ENCODE measurements around the gene MYOCOS. TPM values are rescaled to one million over a fixed set of nuclear protein-coding genes. Genes with fewer than 3 reads are reported as not detected.
"Not testable (repeated sequence)": the region's sequence is repeated elsewhere in the genome, so short reads cannot be mapped to it uniquely, and the experiment has no call there.

MYOCOS gene
- total RNA-seq, 1 donor from 2014 or later = not detected

DNA sequence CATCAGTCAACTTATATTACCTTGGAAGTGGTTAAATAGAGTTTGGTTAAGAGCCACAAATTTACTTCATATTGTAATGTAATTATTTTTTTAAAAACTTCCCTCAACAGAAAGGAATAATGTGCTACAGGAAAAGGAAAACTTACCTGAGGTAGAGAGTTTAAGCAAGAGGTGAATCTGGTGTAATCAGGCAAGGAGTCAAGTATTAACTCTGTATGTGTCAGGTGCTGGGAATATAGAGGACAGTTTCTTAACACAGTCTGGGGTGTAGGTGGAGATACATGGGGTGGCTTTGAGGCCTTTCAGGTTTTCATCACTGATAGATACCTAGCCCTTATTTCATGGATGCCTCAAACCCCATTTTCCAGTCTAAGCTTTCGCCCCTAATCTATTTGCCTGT, 25.9 kb upstream of the MYOCOS start:
- no peaks in the 10 kb centered on the region for H3K9me3 ChIP-seq (replicated peaks)
- no peaks in the 10 kb centered on the region for H3K27me3 ChIP-seq (ENCODE audit: low read depth)
- peaks cover 31% of the 10 kb centered on the region for H3K36me3 ChIP-seq
- H3K4me3 ChIP-seq = no peak overlapping the region
- intact Hi-C loops (cut with micrococcal nuclease) = no loop called here
- no peak for DNase-seq
- H3K4me1 ChIP-seq = no peaks in the 10 kb centered on the region
- H3K27ac ChIP-seq (replicated peaks) = no peak overlapping the region
- TF ChIP-seq, protein P1, sequence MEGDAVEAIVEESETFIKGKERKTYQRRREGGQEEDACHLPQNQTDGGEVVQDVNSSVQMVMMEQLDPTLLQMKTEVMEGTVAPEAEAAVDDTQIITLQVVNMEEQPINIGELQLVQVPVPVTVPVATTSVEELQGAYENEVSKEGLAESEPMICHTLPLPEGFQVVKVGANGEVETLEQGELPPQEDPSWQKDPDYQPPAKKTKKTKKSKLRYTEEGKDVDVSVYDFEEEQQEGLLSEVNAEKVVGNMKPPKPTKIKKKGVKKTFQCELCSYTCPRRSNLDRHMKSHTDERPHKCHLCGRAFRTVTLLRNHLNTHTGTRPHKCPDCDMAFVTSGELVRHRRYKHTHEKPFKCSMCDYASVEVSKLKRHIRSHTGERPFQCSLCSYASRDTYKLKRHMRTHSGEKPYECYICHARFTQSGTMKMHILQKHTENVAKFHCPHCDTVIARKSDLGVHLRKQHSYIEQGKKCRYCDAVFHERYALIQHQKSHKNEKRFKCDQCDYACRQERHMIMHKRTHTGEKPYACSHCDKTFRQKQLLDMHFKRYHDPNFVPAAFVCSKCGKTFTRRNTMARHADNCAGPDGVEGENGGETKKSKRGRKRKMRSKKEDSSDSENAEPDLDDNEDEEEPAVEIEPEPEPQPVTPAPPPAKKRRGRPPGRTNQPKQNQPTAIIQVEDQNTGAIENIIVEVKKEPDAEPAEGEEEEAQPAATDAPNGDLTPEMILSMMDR (IDR thresholded peaks at IDR 0.05; ENCODE audit: borderline replicate concordance) = no peak

GRCh38 chr1:171596705-171597104, 25.3 kb upstream of the MYOCOS start:
- TF ChIP-seq, protein P1 (IDR thresholded peaks at IDR 0.05; ENCODE audit: borderline replicate concordance) = no peak
- intact Hi-C loops (cut with micrococcal nuclease) = no loop called here
- Histone ChIP-seq H3K4me3 (no peak overlapping the region), H3K36me3 (peaks cover 25% of the 10 kb centered on the region), H3K9me3 (replicated peaks) (no peaks in the 10 kb centered on the region), H3K27me3 (ENCODE audit: low read depth) (no peaks in the 10 kb centered on the region), H3K27ac (replicated peaks) (no peak overlapping the region), H3K4me1 (no peaks in the 10 kb centered on the region)
- DNase-seq = no peak

DNA sequence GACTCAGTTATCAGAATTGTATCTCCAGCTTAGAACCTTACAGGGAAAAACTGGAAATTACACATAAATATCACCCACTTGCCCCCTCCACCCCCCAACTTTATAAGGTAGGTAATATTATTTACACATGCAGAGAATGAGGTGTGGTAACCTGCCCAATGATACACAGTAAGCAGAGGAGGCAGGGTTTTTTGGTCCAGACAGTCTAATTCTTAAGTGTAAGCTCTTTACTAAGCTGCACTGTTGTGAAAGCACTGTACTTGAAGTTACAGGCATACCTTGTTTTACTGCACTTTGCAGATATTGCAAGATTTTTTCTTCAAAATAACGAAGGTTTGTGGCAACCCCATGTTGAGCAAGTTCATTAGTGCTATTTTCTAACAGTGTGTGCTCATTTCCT, 24.8 kb upstream of the MYOCOS start:
- peaks cover 20% of the 10 kb centered on the region for H3K36me3 ChIP-seq
- no peaks in the 10 kb centered on the region for H3K4me1 ChIP-seq
- no peaks in the 10 kb centered on the region for H3K27me3 ChIP-seq (ENCODE audit: low read depth)
- intact Hi-C loops (cut with micrococcal nuclease) = no loop called here
- H3K4me3 ChIP-seq = no peak overlapping the region
- no peaks in the 10 kb centered on the region for H3K9me3 ChIP-seq (replicated peaks)
- TF ChIP-seq, protein P1 (IDR thresholded peaks at IDR 0.05; ENCODE audit: borderline replicate concordance) = no peak
- no peak for DNase-seq
- no peak overlapping the region for H3K27ac ChIP-seq (replicated peaks)

GRCh38 chr1:171600310-171600709, 21.7 kb upstream of the MYOCOS start:
- H3K9me3 ChIP-seq (replicated peaks); H3K27ac ChIP-seq (replicated peaks); DNase-seq; H3K27me3 ChIP-seq (ENCODE audit: low read depth); H3K4me1 ChIP-seq; H3K4me3 ChIP-seq; intact Hi-C loops (cut with micrococcal nuclease); H3K36me3 ChIP-seq: not testable (repeated sequence)

GRCh38 chr1:171600862-171601261, 21.2 kb upstream of the MYOCOS start:
- Histone ChIP-seq H3K36me3 (no peaks in the 10 kb centered on the region), H3K27ac (replicated peaks) (no peak overlapping the region), H3K4me3 (no peak overlapping the region), H3K4me1 (no peaks in the 10 kb centered on the region), H3K27me3 (ENCODE audit: low read depth) (no peaks in the 10 kb centered on the region), H3K9me3 (replicated peaks) (no peaks in the 10 kb centered on the region)
- no peak for DNase-seq
- TF ChIP-seq, protein P1 (IDR thresholded peaks at IDR 0.05; ENCODE audit: borderline replicate concordance) = no peak
- intact Hi-C loops (cut with micrococcal nuclease) = no loop called here

GRCh38 chr1:171603042-171603441, 19.0 kb upstream of the MYOCOS start:
- H3K4me1 ChIP-seq; DNase-seq; H3K4me3 ChIP-seq; H3K36me3 ChIP-seq; H3K27me3 ChIP-seq (ENCODE audit: low read depth); H3K27ac ChIP-seq (replicated peaks); intact Hi-C loops (cut with micrococcal nuclease); H3K9me3 ChIP-seq (replicated peaks): not testable (repeated sequence)

GRCh38 chr1:171606402-171606941, 15.6 kb upstream of the MYOCOS start:
- H3K36me3 ChIP-seq = no peaks in the 10 kb centered on the region
- H3K4me1 ChIP-seq = no peaks in the 10 kb centered on the region
- H3K27ac ChIP-seq (replicated peaks) = no peak overlapping the region
- intact Hi-C loops (cut with micrococcal nuclease) = no loop called here
- TF ChIP-seq, protein P1 (IDR thresholded peaks at IDR 0.05; ENCODE audit: borderline replicate concordance) = no peak
- no peaks in the 10 kb centered on the region for H3K9me3 ChIP-seq (replicated peaks)
- no peak for DNase-seq
- H3K4me3 ChIP-seq = no peak overlapping the region
- H3K27me3 ChIP-seq (ENCODE audit: low read depth) = no peaks in the 10 kb centered on the region

Measured in left ventricle myocardium inferior (tissue), 1 donor.